DOHH2 (cell line): ENCODE measurements around the gene TTC34.

Experiments
- H3F3A ChIP-seq: fragments of 200-600 bp; sonication (generic), shearing (Covaris generic); 2 replicates; pipeline ENCODE4 v1.6.0; 2016; ENCODE audit warnings: antibody characterized with exemption, mild to moderate bottlenecking; ENCODE audit not compliant: control insufficient read depth, insufficient read depth
- H3K27ac ChIP-seq: fragments of 200-600 bp; sonication (generic); 2 replicates; pipeline ENCODE4 v1.5.1; 2014; ENCODE audit warnings: low read depth, mild to moderate bottlenecking, low read length, moderate library complexity
- H3K27me3 ChIP-seq: fragments of 200-600 bp; sonication (generic); 2 replicates; pipeline ENCODE4 v1.6.1; 2014; ENCODE audit warnings: mild to moderate bottlenecking, low read length, mixed read lengths; ENCODE audit not compliant: control insufficient read depth
- H3K36me3 ChIP-seq: fragments of 200-600 bp; sonication (generic); 2 replicates; pipeline ENCODE4 v1.6.1; 2014; ENCODE audit warnings: mild to moderate bottlenecking, low read length, moderate library complexity, mixed read lengths; ENCODE audit not compliant: control insufficient read depth
- H3K4me1 ChIP-seq: fragments of 200-600 bp; sonication (generic); 2 replicates; pipeline ENCODE4 v1.6.1; 2014; ENCODE audit warnings: mild to moderate bottlenecking, low read length, mixed read lengths; ENCODE audit not compliant: control insufficient read depth
- H3K4me2 ChIP-seq: fragments of 200-600 bp; sonication (generic); 2 replicates; pipeline ENCODE4 v1.6.0; 2014; ENCODE audit warnings: mild to moderate bottlenecking, low read length, moderate library complexity
- H3K4me3 ChIP-seq: fragments of 200-600 bp; sonication (generic); 2 replicates; pipeline ENCODE4 v1.5.1; 2014; ENCODE audit warnings: mild to moderate bottlenecking, low read length, mixed read lengths
- H3K79me2 ChIP-seq: fragments of 200-600 bp; sonication (generic); 2 replicates; pipeline ENCODE4 v1.6.1; 2014; ENCODE audit warnings: mild to moderate bottlenecking, low read length, mixed read lengths; ENCODE audit not compliant: control insufficient read depth
- H3K9me2 ChIP-seq: fragments of 200-600 bp; sonication (generic); replicated peaks from 2 replicates; pipeline ENCODE4 v1.6.1; 2014; ENCODE audit warnings: mild to moderate bottlenecking, low read length, mixed read lengths; ENCODE audit not compliant: control insufficient read depth
- H3K9me3 ChIP-seq: fragments of 200-600 bp; sonication (generic); 2 replicates; pipeline ENCODE4 v1.6.1; 2014; ENCODE audit warnings: antibody characterized with exemption, low read length, mixed read lengths; ENCODE audit not compliant: control insufficient read depth, insufficient read depth
- H4K20me1 ChIP-seq: fragments of 200-600 bp; sonication (generic); 2 replicates; pipeline ENCODE4 v1.6.0; 2014; ENCODE audit warnings: low read depth, mild to moderate bottlenecking, antibody characterized with exemption, low read length, moderate library complexity; ENCODE audit not compliant: control insufficient read depth, insufficient read depth
- EZH2phosphoT487 ChIP-seq: fragments of 200-600 bp; sonication (generic); IDR thresholded peaks from 2 replicates; pipeline ENCODE4 v1.6.1; 2017; ENCODE audit warnings: borderline replicate concordance, mild to moderate bottlenecking, antibody characterized with exemption, low read length, moderate library complexity, mixed read lengths
- TF ChIP-seq, protein P1 (sequence below): fragments of 200-600 bp; sonication (generic); IDR thresholded peaks from one replicate; pipeline ENCODE4 v1.5.1; 2014; ENCODE audit warnings: antibody characterized with exemption, mild to moderate bottlenecking, low read depth, low read length; ENCODE audit not compliant: poor library complexity, severe bottlenecking

Gene TTC34

GRCh38 chr1:2795926-2796325 is 5.6 kb downstream of the TTC34 start:
- Histone ChIP-seq H4K20me1 (no peaks in the 10 kb centered on the region), H3K4me1 (no peaks in the 10 kb centered on the region), H3F3A (no peaks in the 10 kb centered on the region), H3K9me2 (no peaks in the 10 kb centered on the region), H3K4me3 (no peak overlapping the region), H3K27me3 (no peaks in the 10 kb centered on the region), H3K27ac (no peak overlapping the region), H3K4me2 (no peak overlapping the region), H3K79me2 (no peaks in the 10 kb centered on the region), H3K9me3 (no peaks in the 10 kb centered on the region), H3K36me3 (no peaks in the 10 kb centered on the region)
- no peak for TF ChIP-seq EZH2phosphoT487
- TF ChIP-seq, protein P1, sequence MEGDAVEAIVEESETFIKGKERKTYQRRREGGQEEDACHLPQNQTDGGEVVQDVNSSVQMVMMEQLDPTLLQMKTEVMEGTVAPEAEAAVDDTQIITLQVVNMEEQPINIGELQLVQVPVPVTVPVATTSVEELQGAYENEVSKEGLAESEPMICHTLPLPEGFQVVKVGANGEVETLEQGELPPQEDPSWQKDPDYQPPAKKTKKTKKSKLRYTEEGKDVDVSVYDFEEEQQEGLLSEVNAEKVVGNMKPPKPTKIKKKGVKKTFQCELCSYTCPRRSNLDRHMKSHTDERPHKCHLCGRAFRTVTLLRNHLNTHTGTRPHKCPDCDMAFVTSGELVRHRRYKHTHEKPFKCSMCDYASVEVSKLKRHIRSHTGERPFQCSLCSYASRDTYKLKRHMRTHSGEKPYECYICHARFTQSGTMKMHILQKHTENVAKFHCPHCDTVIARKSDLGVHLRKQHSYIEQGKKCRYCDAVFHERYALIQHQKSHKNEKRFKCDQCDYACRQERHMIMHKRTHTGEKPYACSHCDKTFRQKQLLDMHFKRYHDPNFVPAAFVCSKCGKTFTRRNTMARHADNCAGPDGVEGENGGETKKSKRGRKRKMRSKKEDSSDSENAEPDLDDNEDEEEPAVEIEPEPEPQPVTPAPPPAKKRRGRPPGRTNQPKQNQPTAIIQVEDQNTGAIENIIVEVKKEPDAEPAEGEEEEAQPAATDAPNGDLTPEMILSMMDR = no peak

- TF ChIP-seq EZH2phosphoT487 = no peak
- TF ChIP-seq, protein P1 = no peak
- Histone ChIP-seq H3K27me3 (no peaks in the 10 kb centered on the region), H3K36me3 (no peaks in the 10 kb centered on the region), H3K79me2 (no peaks in the 10 kb centered on the region), H3K27ac (no peak overlapping the region), H3K4me1 (no peaks in the 10 kb centered on the region), H3K4me3 (no peak overlapping the region), H3K4me2 (no peak overlapping the region), H3K9me2 (no peaks in the 10 kb centered on the region), H3K9me3 (no peaks in the 10 kb centered on the region), H4K20me1 (no peaks in the 10 kb centered on the region), H3F3A (no peaks in the 10 kb centered on the region)
Observed at GRCh38 chr1:2791027-2791760, 10.3 kb downstream of the TTC34 start.

DNA sequence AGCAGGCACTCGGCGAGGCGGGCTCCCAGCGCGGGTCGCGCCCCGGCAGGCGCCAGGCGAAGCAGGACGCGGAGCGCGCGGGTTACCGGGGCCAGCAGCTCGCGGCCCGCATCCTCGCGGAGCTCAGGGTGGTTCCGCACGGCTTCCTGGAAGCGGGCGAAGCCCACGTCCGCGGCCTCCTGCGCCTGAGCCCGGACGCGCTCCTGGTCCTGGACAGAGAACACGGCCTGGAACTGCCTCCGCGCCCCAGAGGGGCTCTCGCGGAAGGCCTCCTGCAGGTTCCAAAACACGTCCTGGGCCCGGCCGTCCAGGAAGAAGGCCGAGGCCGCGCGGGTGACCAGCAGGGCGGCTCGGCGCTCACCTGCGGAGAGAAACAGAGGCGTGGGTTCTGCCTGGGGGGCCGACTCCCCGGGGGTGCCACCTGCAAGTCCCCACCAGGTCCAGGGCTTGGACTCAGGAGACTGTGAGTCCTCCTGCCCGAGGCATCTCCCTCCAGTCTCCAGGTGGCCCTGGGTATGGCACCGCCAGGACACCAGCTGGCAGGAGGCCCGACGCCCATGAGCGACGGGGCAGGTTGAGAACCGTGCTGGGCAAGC is 11.4 kb downstream of the TTC34 start:
- Histone ChIP-seq H3K9me3 (no peaks in the 10 kb centered on the region), H3K27ac (no peak overlapping the region), H3F3A (no peaks in the 10 kb centered on the region), H3K4me2 (no peak overlapping the region), H3K4me3 (no peak overlapping the region), H3K27me3 (no peaks in the 10 kb centered on the region), H3K36me3 (no peaks in the 10 kb centered on the region), H4K20me1 (no peaks in the 10 kb centered on the region), H3K79me2 (no peaks in the 10 kb centered on the region), H3K4me1 (no peaks in the 10 kb centered on the region), H3K9me2 (no peaks in the 10 kb centered on the region)
- TF ChIP-seq, protein P1 = no peak
- no peak for TF ChIP-seq EZH2phosphoT487
